Mucosa of descending colon (tissue), 3 donors: ENCODE data around the gene CLDN3. TPM values are rescaled to one million over a fixed set of nuclear protein-coding genes. Genes with fewer than 3 reads are reported as not detected.

ENCODE experiments used
- ATAC-seq: fragments of 200-7000 bp; cut with Tn5 transposase; one replicate; pipeline ENCODE4 v1.9.1; 2020; ENCODE audit warnings: mild to moderate bottlenecking, moderate library complexity
- DNase-seq, 3 donors: peaks; one replicate each; pipeline ENCODE4 v3.0.0-alpha.2; 2020
- H3K36me3 ChIP-seq: fragments of 200-600 bp; one replicate; pipeline ENCODE4 v1.8.0; 2021; ENCODE audit warnings: low read depth, mild to moderate bottlenecking
- H3K4me1 ChIP-seq: fragments of 200-600 bp; one replicate; pipeline ENCODE4 v1.8.0; 2021; ENCODE audit warnings: low read depth, mild to moderate bottlenecking
- H3K4me3 ChIP-seq: fragments of 200-600 bp; one replicate; pipeline ENCODE4 v1.8.0; 2021; ENCODE audit warnings: mild to moderate bottlenecking
- H3K9me3 ChIP-seq: fragments of 200-600 bp; one replicate; pipeline ENCODE4 v1.8.0; 2021; ENCODE audit warnings: mild to moderate bottlenecking
- intact Hi-C, 2 donors: fragments of 100-400 bp; cut with DNase I in 1 of 2; cut with micrococcal nuclease in 1 of 2; formaldehyde crosslinking; loops; one replicate each; pipeline versions ENCODE4 v1.11.0 to v1.11.1; 2022; cut with DNase I, micrococcal nuclease
- long read RNA-seq, 2 donors: library from polyadenylated mRNA; unstranded; transcript quantifications; one replicate each; pipeline ENCODE4 v2.0.0, GENCODE V29; 2019 to 2021
- total RNA-seq, 3 donors: library from RNA; stranded (reverse); fragmentation: NEBNext Ultra II Directional in 2 of 3; extraction: Animal tissue kit (Norgen Biotek cat#: 25700) in 2 of 3; gene quantifications; one replicate each; pipeline versions ENCODE4 v1.2.1 to v1.2.4, GENCODE V29; 2021 to 2023
- TF ChIP-seq, protein P1 (sequence below): fragments of 200-600 bp; IDR thresholded peaks from one replicate; pipeline ENCODE4 v1.8.0; 2022; ENCODE audit warnings: antibody characterized with exemption, mild to moderate bottlenecking
- donor health status: DM: no; HTN: no; CAD: no; lungs with moderate emphysema.
- donor health status: DM: no; HTN: no; CAD: no.
- donor health status: DM: no; HTN: yes; CAD: no.

CLDN3 gene, protein sequence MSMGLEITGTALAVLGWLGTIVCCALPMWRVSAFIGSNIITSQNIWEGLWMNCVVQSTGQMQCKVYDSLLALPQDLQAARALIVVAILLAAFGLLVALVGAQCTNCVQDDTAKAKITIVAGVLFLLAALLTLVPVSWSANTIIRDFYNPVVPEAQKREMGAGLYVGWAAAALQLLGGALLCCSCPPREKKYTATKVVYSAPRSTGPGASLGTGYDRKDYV
- 100 to 1,000 TPM; 229 to 621 (median 534) TPM for total RNA-seq
- long read RNA-seq, donor 1, transcript CLDN3-201 (1 exons, 1,274 nt), result major isoform, 470 of 471 reads
- long read RNA-seq, donor 1, partial matches to known transcripts, result 0 of 471 reads
- long read RNA-seq, donor 1, other reads (novel, unspliced or antisense), result 1 of 471 reads
- long read RNA-seq, donor 2, transcript CLDN3-201 (1 exons, 1,274 nt), result major isoform, 1,728 of 1,728 reads
- long read RNA-seq, donor 2, partial matches to known transcripts, result 0 of 1,728 reads
- long read RNA-seq, donor 2, other reads (novel, unspliced or antisense), result 0 of 1,728 reads

DNA sequence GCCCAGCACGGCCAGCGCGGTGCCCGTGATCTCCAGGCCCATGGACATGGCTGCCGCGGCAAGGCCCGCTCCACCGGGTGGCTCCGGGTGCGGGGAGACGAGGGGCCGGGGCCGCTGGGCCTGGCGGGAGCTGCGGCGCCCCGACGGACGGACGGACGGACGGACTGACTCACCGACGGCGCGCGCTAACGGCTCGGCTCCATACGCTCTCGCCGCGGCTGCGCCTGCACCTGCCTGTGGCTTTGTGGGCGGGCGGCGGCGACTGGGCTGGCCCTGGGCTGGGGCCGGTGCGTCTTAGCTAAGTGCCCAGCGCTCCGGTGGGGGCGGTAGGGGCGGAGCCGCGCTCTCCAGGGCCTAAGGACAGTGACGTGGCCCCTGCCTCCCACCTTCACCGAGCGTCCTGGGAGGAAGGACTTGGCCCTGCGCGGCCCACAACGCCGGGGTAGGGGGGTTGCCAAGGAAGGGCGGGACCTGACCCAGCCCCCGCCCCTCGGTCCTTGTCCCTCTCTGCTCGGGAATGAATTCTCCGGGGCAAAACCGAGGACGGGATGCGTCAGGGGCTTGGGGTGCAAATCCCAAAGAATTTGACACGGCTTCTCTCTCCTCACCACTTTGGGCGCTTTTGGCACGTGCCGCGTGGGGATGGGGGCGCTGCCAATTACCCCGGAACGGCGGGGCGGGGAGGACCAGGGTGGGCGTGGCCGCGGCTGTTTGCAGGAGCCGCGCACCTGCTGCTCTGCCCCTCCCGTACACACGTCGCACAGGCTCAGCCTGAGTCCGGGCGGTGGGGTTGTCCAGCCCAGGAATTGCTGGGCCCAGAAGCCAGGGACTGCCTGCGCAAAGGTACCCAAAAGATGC lies at the start of gene CLDN3:
CLDN3 (minus strand) TSS at position 269 of the 858 bp plus-strand sequence; CDS start at position 48, 221 bp downstream.
- DNase-seq (peak; percentile 96 to 97 (median 96)), ATAC-seq (peak; percentile 76)
- TF ChIP-seq, protein P1, sequence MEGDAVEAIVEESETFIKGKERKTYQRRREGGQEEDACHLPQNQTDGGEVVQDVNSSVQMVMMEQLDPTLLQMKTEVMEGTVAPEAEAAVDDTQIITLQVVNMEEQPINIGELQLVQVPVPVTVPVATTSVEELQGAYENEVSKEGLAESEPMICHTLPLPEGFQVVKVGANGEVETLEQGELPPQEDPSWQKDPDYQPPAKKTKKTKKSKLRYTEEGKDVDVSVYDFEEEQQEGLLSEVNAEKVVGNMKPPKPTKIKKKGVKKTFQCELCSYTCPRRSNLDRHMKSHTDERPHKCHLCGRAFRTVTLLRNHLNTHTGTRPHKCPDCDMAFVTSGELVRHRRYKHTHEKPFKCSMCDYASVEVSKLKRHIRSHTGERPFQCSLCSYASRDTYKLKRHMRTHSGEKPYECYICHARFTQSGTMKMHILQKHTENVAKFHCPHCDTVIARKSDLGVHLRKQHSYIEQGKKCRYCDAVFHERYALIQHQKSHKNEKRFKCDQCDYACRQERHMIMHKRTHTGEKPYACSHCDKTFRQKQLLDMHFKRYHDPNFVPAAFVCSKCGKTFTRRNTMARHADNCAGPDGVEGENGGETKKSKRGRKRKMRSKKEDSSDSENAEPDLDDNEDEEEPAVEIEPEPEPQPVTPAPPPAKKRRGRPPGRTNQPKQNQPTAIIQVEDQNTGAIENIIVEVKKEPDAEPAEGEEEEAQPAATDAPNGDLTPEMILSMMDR, result no peak
- Histone ChIP-seq H3K9me3 (no peaks in the 10 kb centered on the region), H3K4me1 (peaks cover 19% of the 10 kb centered on the region), H3K4me3 (peak within 1 kb of the TSS; percentile 70), H3K36me3 (no peaks in the 10 kb centered on the region)
- intact Hi-C loops, result no loop called here

DNA sequence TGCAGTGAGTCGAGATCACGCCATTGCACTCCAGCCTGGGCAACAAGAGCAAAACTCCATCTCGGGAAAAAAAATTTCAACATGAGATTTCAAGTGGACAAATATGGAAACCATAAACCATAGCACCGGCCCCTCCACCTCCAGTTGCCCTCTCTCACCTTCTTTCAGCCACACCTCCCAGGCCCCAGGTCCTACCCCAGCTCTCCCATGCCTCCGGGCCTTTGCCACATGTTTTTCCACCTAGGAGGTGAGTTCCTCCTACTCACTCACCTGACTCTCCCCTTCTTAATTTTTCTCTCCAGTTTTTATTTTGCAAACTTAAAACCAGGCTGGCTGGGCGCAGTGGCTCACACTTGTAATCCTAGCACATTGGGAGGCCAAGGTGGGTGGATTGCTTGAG lies 47.1 kb upstream of the CLDN3 start:
- no peak overlapping the region for H3K4me3 ChIP-seq
- TF ChIP-seq, protein P1, result no peak
- peak in 2 of 3 donors; percentile 3 to 13 for DNase-seq
- H3K9me3 ChIP-seq, result no peaks in the 10 kb centered on the region
- H3K4me1 ChIP-seq, result peaks cover 7% of the 10 kb centered on the region
- intact Hi-C loops, result no loop called here
- ATAC-seq, result no peak
- no peaks in the 10 kb centered on the region for H3K36me3 ChIP-seq

DNA sequence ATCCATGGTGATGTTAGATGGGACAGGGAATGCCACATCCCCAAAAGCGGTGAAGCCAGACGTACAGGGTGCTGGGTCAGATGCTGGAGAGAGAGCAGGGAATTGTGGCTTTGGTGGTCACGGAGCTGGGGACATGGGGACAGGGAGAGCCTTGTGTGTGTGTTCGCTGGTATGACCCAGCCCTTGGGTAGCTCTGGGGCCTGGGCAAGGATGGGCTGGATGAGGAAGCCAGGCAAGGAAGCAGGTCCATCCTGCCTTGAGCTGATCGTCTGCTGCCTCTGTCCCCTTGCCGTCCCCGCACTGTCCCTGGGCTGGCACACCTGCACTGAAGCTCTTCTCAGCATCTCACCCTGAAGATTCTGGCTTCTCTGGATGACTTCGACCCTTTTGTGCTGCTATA lies 45.4 kb upstream of the CLDN3 start:
- Histone ChIP-seq H3K9me3 (no peaks in the 10 kb centered on the region), H3K4me3 (no peak overlapping the region), H3K36me3 (no peaks in the 10 kb centered on the region), H3K4me1 (no peaks in the 10 kb centered on the region)
- no peak for ATAC-seq
- intact Hi-C loops, result no loop called here
- DNase-seq, result peak in 1 of 3 donors; percentile 32
- TF ChIP-seq, protein P1, result no peak

DNA sequence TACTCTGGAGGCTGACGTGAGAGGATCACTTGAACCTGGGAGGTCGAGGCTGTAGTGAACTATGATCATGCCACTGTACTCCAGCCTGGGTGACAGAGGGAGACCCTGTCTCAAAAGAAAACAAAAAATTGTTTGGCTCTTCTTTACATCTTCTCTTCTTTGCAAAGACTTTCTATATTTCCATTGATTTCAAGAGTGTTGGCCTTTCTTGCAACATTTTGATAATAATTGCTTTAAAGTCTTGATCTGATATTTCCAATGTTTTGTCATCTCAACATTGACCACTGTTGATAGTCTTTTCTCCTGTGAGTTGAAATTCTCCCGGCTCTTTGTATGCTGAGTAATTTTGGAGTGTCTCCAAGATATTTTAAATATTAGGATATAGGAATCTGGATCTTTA lies 42.9 kb upstream of the CLDN3 start:
- H3K4me1 ChIP-seq, result peaks cover 3% of the 10 kb centered on the region
- intact Hi-C loops, result no loop called here
- DNase-seq, result peak in 1 of 3 donors; percentile 2
- no peaks in the 10 kb centered on the region for H3K36me3 ChIP-seq
- no peaks in the 10 kb centered on the region for H3K9me3 ChIP-seq
- no peak overlapping the region for H3K4me3 ChIP-seq
- TF ChIP-seq, protein P1, result no peak
- ATAC-seq, result no peak

GRCh38 chr7:73811760-73812168 lies 41.7 kb upstream of the CLDN3 start:
- no peak overlapping the region for H3K4me3 ChIP-seq
- DNase-seq (peak; percentile 84 to 91 (median 86)), ATAC-seq (peak; percentile 77)
- no peaks in the 10 kb centered on the region for H3K9me3 ChIP-seq
- intact Hi-C loops, result no loop called here
- H3K36me3 ChIP-seq, result no peaks in the 10 kb centered on the region
- peaks cover 7% of the 10 kb centered on the region for H3K4me1 ChIP-seq
- TF ChIP-seq, protein P1, result peak; percentile 92
